Neural crest cell (in vitro differentiated cells): ENCODE measurements around the gene LIMS1. TPM values are rescaled to one million over a fixed set of nuclear protein-coding genes. Genes with fewer than 3 reads are reported as not detected.
A peak's percentile ranks its signal among the peaks of the same experiment; 100 is the strongest.

Experiments used
- DNase-seq: peaks from one replicate; pipeline ENCODE4 v3.0.0; 2021; ENCODE audit warnings: low read depth, mixed read lengths, low spot score
- H3K27ac Mint-ChIP-seq: one replicate; pipeline ENCODE4 v1.8.0; 2021; ENCODE audit warnings: mild to moderate bottlenecking, mixed read lengths; ENCODE audit not compliant: unreplicated experiment
- H3K27me3 Mint-ChIP-seq: 2 replicates; pipeline ENCODE4 v1.8.0; 2021; ENCODE audit warnings: low read depth, mild to moderate bottlenecking, mixed read lengths
- H3K36me3 Mint-ChIP-seq: 2 replicates; pipeline ENCODE4 v1.8.0; 2021; ENCODE audit warnings: low read depth, mild to moderate bottlenecking, mixed read lengths
- H3K4me1 Mint-ChIP-seq: 2 replicates; pipeline ENCODE4 v1.8.0; 2021; ENCODE audit warnings: mixed read lengths
- H3K4me3 Mint-ChIP-seq: one replicate; pipeline ENCODE4 v1.8.0; 2021; ENCODE audit warnings: mild to moderate bottlenecking, mixed read lengths
- H3K9me3 Mint-ChIP-seq: 2 replicates; pipeline ENCODE4 v1.8.0; 2021; ENCODE audit warnings: mixed read lengths
- CTCF ChIP-seq: fragments of 200-600 bp; sonication (generic); conservative IDR thresholded peaks from 2 replicates; pipeline ENCODE4 v1.5.0; 2021; ENCODE audit warnings: antibody characterized with exemption, mild to moderate bottlenecking
- total RNA-seq: library from RNA; stranded (reverse); gene quantifications from 2 replicates; pipeline ENCODE4 v1.2.1, GENCODE V29; 2021

LIMS1 gene
- total RNA-seq, 1 donor from 2014 or later: 30.9 TPM

GRCh38 chr2:108614659-108615058, 80.4 kb downstream of the LIMS1 start:
- Mint-ChIP-seq H3K27me3 (no peaks in the 10 kb centered on the region), H3K4me1 (peaks cover 56% of the 10 kb centered on the region), H3K9me3 (no peaks in the 10 kb centered on the region), H3K4me3 (no peak overlapping the region), H3K36me3 (no peaks in the 10 kb centered on the region), H3K27ac (no peak overlapping the region)
- DNase-seq: no peak
- no peak for TF ChIP-seq CTCF

- Mint-ChIP-seq H3K4me1 (peaks cover 65% of the 10 kb centered on the region), H3K4me3 (no peak overlapping the region), H3K36me3 (no peaks in the 10 kb centered on the region), H3K27me3 (no peaks in the 10 kb centered on the region), H3K9me3 (no peaks in the 10 kb centered on the region), H3K27ac (no peak overlapping the region)
- no peak for TF ChIP-seq CTCF
- DNase-seq: no peak
These were observed 81.3 kb downstream of the LIMS1 start for GRCh38 chr2:108615480-108616090.

- no peaks in the 10 kb centered on the region for H3K9me3 Mint-ChIP-seq
These were observed 82.0 kb downstream of the LIMS1 start for GRCh38 chr2:108616318-108616717.

GRCh38 chr2:108616751-108617161, 82.5 kb downstream of the LIMS1 start:
- H3K27ac Mint-ChIP-seq: no peak overlapping the region
- no peak for TF ChIP-seq CTCF
- H3K27me3 Mint-ChIP-seq: no peaks in the 10 kb centered on the region
- no peak for DNase-seq
- H3K4me3 Mint-ChIP-seq: no peak overlapping the region
- H3K9me3 Mint-ChIP-seq: no peaks in the 10 kb centered on the region
- H3K36me3 Mint-ChIP-seq: no peaks in the 10 kb centered on the region
- H3K4me1 Mint-ChIP-seq: peaks cover 76% of the 10 kb centered on the region

More at GRCh38 chr2:108616318-108616717, 82.0 kb downstream of the LIMS1 start:
- Mint-ChIP-seq H3K27me3 (no peaks in the 10 kb centered on the region), H3K27ac (no peak overlapping the region), H3K4me3 (no peak overlapping the region), H3K4me1 (peaks cover 71% of the 10 kb centered on the region), H3K36me3 (no peaks in the 10 kb centered on the region)
- no peak for DNase-seq
- TF ChIP-seq CTCF: no peak

- Mint-ChIP-seq H3K4me1 (peaks cover 80% of the 10 kb centered on the region), H3K9me3 (no peaks in the 10 kb centered on the region), H3K4me3 (no peak overlapping the region), H3K36me3 (no peaks in the 10 kb centered on the region), H3K27me3 (no peaks in the 10 kb centered on the region), H3K27ac (peak overlapping the region; percentile 0)
- TF ChIP-seq CTCF: no peak
- no peak for DNase-seq
These were observed 83.3 kb downstream of the LIMS1 start for GRCh38 chr2:108617617-108618016.
